WTC11 (cell line): ENCODE data around the gene CLCN7. TPM values are rescaled to one million over a fixed set of nuclear protein-coding genes. Genes with fewer than 3 reads are reported as not detected.

Source experiments
- ATAC-seq: fragments of 200-7000 bp; cut with Tn5 transposase; 2 replicates; pipeline ENCODE4 v1.10.0; 2021; ENCODE audit warnings: mild to moderate bottlenecking, moderate library complexity
- CTCF ChIA-PET: fragments of 300-600 bp; sonication (Branson Sonifier 250); formaldehyde crosslinking; loops from one replicate; lab custom pipeline; 2021; ENCODE audit warnings: antibody characterized with exemption; lab: Charles Lee
- POLR2A ChIA-PET: fragments of 350-600 bp; sonication (Branson Sonifier 250); formaldehyde crosslinking; loops from one replicate; lab custom pipeline; 2021; ENCODE audit warnings: antibody characterized with exemption; lab: Charles Lee
- DNase-seq: peaks from one replicate; pipeline ENCODE4 v3.0.0; 2021; ENCODE audit warnings: low spot score
- H3K27ac Mint-ChIP-seq: 2 replicates; pipeline ENCODE4 v1.8.0; 2021; ENCODE audit warnings: mixed read lengths
- H3K27me3 Mint-ChIP-seq: 2 replicates; pipeline ENCODE4 v1.8.0; 2021; ENCODE audit warnings: low read depth, mild to moderate bottlenecking, moderate library complexity, mixed read lengths
- H3K36me3 Mint-ChIP-seq: 2 replicates; pipeline ENCODE4 v1.8.0; 2021; ENCODE audit warnings: mixed read lengths
- H3K4me1 Mint-ChIP-seq: 2 replicates; pipeline ENCODE4 v1.8.0; 2022; ENCODE audit warnings: mixed read lengths
- H3K4me3 Mint-ChIP-seq: 2 replicates; pipeline ENCODE4 v1.8.0; 2021; ENCODE audit warnings: mild to moderate bottlenecking, moderate library complexity, mixed read lengths
- H3K9me3 Mint-ChIP-seq: 2 replicates; pipeline ENCODE4 v1.8.0; 2021; ENCODE audit warnings: mixed read lengths
- CREB1 ChIP-seq: sonication (generic); formaldehyde crosslinking; IDR thresholded peaks from 2 replicates; pipeline ENCODE4 v1.8.0; 2023; ENCODE audit warnings: mild to moderate bottlenecking, missing genetic modification reagents
- E2F5 ChIP-seq: sonication (generic); formaldehyde crosslinking; IDR thresholded peaks from 2 replicates; pipeline ENCODE4 v1.8.1; 2022; ENCODE audit warnings: mild to moderate bottlenecking, moderate library complexity, missing genetic modification reagents
- ETV6 ChIP-seq: sonication (generic); formaldehyde crosslinking; IDR thresholded peaks from 2 replicates; pipeline ENCODE4 v1.8.1; 2022; ENCODE audit warnings: mild to moderate bottlenecking, missing genetic modification reagents
- FOXP4 ChIP-seq: sonication (generic); formaldehyde crosslinking; IDR thresholded peaks from 2 replicates; pipeline ENCODE4 v1.8.0; 2022; ENCODE audit warnings: mild to moderate bottlenecking, missing genetic modification reagents
- JAZF1 ChIP-seq: fragments of 250-450 bp; sonication (Bioruptor Pico); IDR thresholded peaks from 2 replicates; pipeline ENCODE4 v1.9.0; 2021; ENCODE audit warnings: moderate library complexity, mild to moderate bottlenecking, inconsistent platforms
- MAX ChIP-seq: sonication (generic); formaldehyde crosslinking; IDR thresholded peaks from 2 replicates; pipeline ENCODE4 v1.8.0; 2022; ENCODE audit warnings: mild to moderate bottlenecking, missing genetic modification reagents
- MLX ChIP-seq: sonication (generic); formaldehyde crosslinking; IDR thresholded peaks from 2 replicates; pipeline ENCODE4 v1.8.1; 2023; ENCODE audit warnings: mild to moderate bottlenecking, missing genetic modification reagents, moderate library complexity
- NR1H2 ChIP-seq: sonication (generic); formaldehyde crosslinking; IDR thresholded peaks from 2 replicates; pipeline ENCODE4 v1.9.0; 2021; ENCODE audit warnings: mild to moderate bottlenecking, moderate library complexity, missing genetic modification reagents
- NR2C2 ChIP-seq: sonication (generic); formaldehyde crosslinking; IDR thresholded peaks from 2 replicates; pipeline ENCODE4 v1.8.0; 2022; ENCODE audit warnings: mild to moderate bottlenecking, missing genetic modification reagents
- NR3C1 ChIP-seq: sonication (generic); formaldehyde crosslinking; conservative IDR thresholded peaks from 2 replicates; pipeline ENCODE4 v1.8.1; 2023; ENCODE audit warnings: low read depth, mild to moderate bottlenecking, missing genetic modification reagents
- ZNF121 ChIP-seq: sonication (generic); formaldehyde crosslinking; IDR thresholded peaks from 2 replicates; pipeline ENCODE4 v1.8.0; 2023; ENCODE audit warnings: missing genetic modification reagents
- ZNF281 ChIP-seq: sonication (generic); formaldehyde crosslinking; IDR thresholded peaks from 2 replicates; pipeline ENCODE4 v1.8.0; 2023; ENCODE audit warnings: mild to moderate bottlenecking, missing genetic modification reagents
- ZNF396 ChIP-seq: fragments of 250-450 bp; sonication (Bioruptor Pico); IDR thresholded peaks from 2 replicates; pipeline ENCODE4 v1.8.0; 2021; ENCODE audit warnings: mild to moderate bottlenecking, moderate library complexity, borderline replicate concordance
- ZNF423 ChIP-seq: fragments of 250-450 bp; sonication (Bioruptor Pico); IDR thresholded peaks from 2 replicates; pipeline ENCODE4 v2.1.2; 2022; ENCODE audit warnings: mild to moderate bottlenecking, moderate library complexity
- ZNF425 ChIP-seq: fragments of 250-450 bp; sonication (Bioruptor Pico); conservative IDR thresholded peaks from 2 replicates; pipeline ENCODE4 v1.9.0; 2021; ENCODE audit warnings: mild to moderate bottlenecking
- ZNF512 ChIP-seq: sonication (generic); formaldehyde crosslinking; IDR thresholded peaks from 2 replicates; pipeline ENCODE4 v1.8.1; 2022; ENCODE audit warnings: missing genetic modification reagents, borderline replicate concordance
- ZNF532 ChIP-seq: fragments of 250-450 bp; sonication (Bioruptor Pico); IDR thresholded peaks from 2 replicates; pipeline ENCODE4 v1.9.0; 2021; ENCODE audit warnings: mild to moderate bottlenecking, borderline replicate concordance
- total RNA-seq: library from RNA; stranded (reverse); gene quantifications from 3 replicates; pipeline ENCODE4 v1.2.3, GENCODE V29; 2021

The CLCN7 gene
- total RNA-seq, 1 experiment from 2014 or later: 94.1 TPM

- POLR2A ChIA-PET: interaction anchor here (1.1 kb wide), 1 partner anchor 14 kb away, joined by 3 read pairs; no protein-coding TSS in a partner anchor
- H3K4me1 Mint-ChIP-seq: no peaks in the 10 kb centered on the region
- ATAC-seq (no peak), DNase-seq (no peak)
- TF ChIP-seq CREB1: no peak
- TF ChIP-seq ZNF396 (CRISPR knock-in tag): no peak
- no peak for TF ChIP-seq NR3C1 (CRISPR knock-in tag)
- TF ChIP-seq NR1H2 (CRISPR knock-in tag): no peak
- H3K27me3 Mint-ChIP-seq: no peaks in the 10 kb centered on the region
- no peak overlapping the region for H3K27ac Mint-ChIP-seq
- no peak overlapping the region for H3K4me3 Mint-ChIP-seq
- CTCF ChIA-PET: no interaction called here
- H3K36me3 Mint-ChIP-seq: peaks cover 2% of the 10 kb centered on the region; the same call in 1 of the 2 replicates
- no peaks in the 10 kb centered on the region for H3K9me3 Mint-ChIP-seq
These were observed 29.2 kb downstream of the CLCN7 start for GRCh38 chr16:1445518-1446203.

- no peak overlapping the region for H3K4me3 Mint-ChIP-seq
- no peak for ATAC-seq
- ChIA-PET POLR2A (no interaction called here), CTCF (interaction anchor here (0.7 to 1.9 kb wide), 3 partner anchors 17 to 279 kb away, joined by 3 to 10 read pairs (median 3); partner anchors contain the start of gene UQCC4)
- H3K27ac Mint-ChIP-seq: no peak overlapping the region
- DNase-seq: no peak
- H3K4me1 Mint-ChIP-seq: no peaks in the 10 kb centered on the region
- no peaks in the 10 kb centered on the region for H3K36me3 Mint-ChIP-seq
- H3K9me3 Mint-ChIP-seq: no peaks in the 10 kb centered on the region
- H3K27me3 Mint-ChIP-seq: no peaks in the 10 kb centered on the region
- TF ChIP-seq ZNF512: no peak
- TF ChIP-seq ZNF423 (CRISPR knock-in tag): no peak
- no peak for TF ChIP-seq JAZF1
- TF ChIP-seq E2F5 (CRISPR knock-in tag): no peak
- TF ChIP-seq MLX (CRISPR knock-in tag): no peak
- TF ChIP-seq NR2C2 (CRISPR knock-in tag): no peak
- TF ChIP-seq ZNF425 (CRISPR knock-in tag): no peak
- no peak for TF ChIP-seq MAX (CRISPR knock-in tag)
- TF ChIP-seq FOXP4: no peak
- no peak for TF ChIP-seq CREB1
- TF ChIP-seq ZNF281 (CRISPR knock-in tag): no peak
- no peak for TF ChIP-seq NR1H2 (CRISPR knock-in tag)
- TF ChIP-seq ZNF121: no peak
- no peak for TF ChIP-seq ZNF532 (CRISPR knock-in tag)
- TF ChIP-seq ETV6 (CRISPR knock-in tag): no peak
These were observed 29.9 kb downstream of the CLCN7 start for GRCh38 chr16:1444730-1445517.
